HUES48 (cell line): ENCODE results near the gene VPS52.

Source experiments
- H3K27ac ChIP-seq: one replicate; pipeline ENCODE4 v1.7.0; 2013; ENCODE audit warnings: low read depth, low read length, inconsistent platforms
- H3K27me3 ChIP-seq: 2 replicates; pipeline ENCODE4 v1.6.1; 2013; ENCODE audit warnings: mild to moderate bottlenecking, low read length; ENCODE audit not compliant: control insufficient read depth, insufficient read depth
- H3K36me3 ChIP-seq: 2 replicates; pipeline ENCODE4 v1.6.1; 2013; ENCODE audit warnings: low read length; ENCODE audit not compliant: control insufficient read depth, insufficient read depth
- H3K4me1 ChIP-seq: 2 replicates; pipeline ENCODE4 v1.6.1; 2013; ENCODE audit warnings: mild to moderate bottlenecking, low read length; ENCODE audit not compliant: control insufficient read depth, insufficient read depth
- H3K4me3 ChIP-seq: 2 replicates; pipeline ENCODE4 v1.5.1; 2013; ENCODE audit warnings: mild to moderate bottlenecking, low read depth, low read length
- H3K9ac ChIP-seq: 2 replicates; pipeline ENCODE4 v1.6.1; 2013; ENCODE audit warnings: mild to moderate bottlenecking, low read depth, low read length, moderate library complexity
- H3K9me3 ChIP-seq: 2 replicates; pipeline ENCODE4 v1.6.1; 2013; ENCODE audit warnings: low read length; ENCODE audit not compliant: control insufficient read depth, insufficient read depth

VPS52 gene

DNA sequence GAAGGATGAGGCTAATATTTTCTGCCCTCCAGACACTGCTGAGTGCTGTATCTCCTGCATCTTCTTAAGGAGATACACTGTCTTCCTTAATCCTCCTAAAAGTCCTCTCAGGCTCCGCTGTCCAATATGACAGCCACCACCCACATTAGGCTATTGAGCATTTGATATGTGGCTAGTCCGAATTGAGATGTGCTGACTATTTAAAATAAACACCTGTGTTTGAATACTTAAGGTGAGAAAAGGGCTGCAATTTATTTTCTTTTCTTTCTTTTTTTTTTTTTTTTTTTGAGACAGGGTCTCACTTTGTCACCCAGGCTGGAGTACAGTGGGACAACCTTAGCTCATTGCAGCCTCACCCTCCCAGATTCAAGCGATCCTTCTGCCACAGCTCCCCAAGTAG is 30.2 kb upstream of the VPS52 start:
- Histone ChIP-seq H3K27me3 (no peaks in the 10 kb centered on the region), H3K27ac (no peak overlapping the region), H3K36me3 (peaks cover 3% of the 10 kb centered on the region; the same call in 1 of the 2 replicates), H3K9me3 (no peaks in the 10 kb centered on the region), H3K4me3 (no peak overlapping the region), H3K4me1 (no peaks in the 10 kb centered on the region; the same call in 1 of the 2 replicates), H3K9ac (no peak overlapping the region)

DNA sequence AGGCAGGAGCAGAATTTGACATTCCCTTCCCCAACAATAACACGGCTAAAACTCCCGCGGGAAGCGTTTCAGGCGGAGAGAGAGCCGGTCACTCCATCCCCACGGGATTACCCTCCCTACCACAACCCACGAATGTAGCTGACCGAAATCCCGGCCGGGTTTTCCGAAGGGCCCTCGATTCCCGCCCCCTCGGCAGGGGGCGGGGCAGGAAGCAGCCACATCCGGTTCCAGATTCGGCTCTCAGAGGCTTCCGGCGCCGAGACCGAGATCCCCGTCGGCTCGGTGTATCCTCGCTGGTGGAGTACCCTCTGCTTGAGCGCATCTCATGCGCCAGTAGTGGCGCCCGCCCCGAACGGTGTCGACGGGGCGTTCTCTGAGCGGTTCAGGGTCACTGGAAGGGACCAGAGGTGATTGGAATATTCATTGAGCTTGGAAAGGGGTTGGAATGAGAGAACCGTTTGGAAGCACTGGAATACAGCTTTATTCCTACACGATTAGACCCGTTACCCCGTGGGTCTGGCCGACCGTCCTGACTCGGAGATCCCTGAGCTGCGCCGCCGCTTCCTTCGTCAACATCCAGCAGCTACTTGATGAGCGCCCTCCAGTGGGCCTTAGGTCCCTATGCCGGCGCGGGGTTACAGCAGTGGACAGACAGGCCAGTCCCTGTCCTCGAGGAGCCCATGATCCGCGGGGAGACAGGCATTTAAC is 27.7 kb upstream of the VPS52 start:
- Histone ChIP-seq H3K4me3 (peak overlapping the region; percentile 96), H3K9ac (peak overlapping the region; percentile 89), H3K27ac (peak overlapping the region; percentile 100), H3K36me3 (peaks cover 19% of the 10 kb centered on the region), H3K4me1 (no peaks in the 10 kb centered on the region; the same call in 1 of the 2 replicates), H3K9me3 (no peaks in the 10 kb centered on the region), H3K27me3 (no peaks in the 10 kb centered on the region)

DNA sequence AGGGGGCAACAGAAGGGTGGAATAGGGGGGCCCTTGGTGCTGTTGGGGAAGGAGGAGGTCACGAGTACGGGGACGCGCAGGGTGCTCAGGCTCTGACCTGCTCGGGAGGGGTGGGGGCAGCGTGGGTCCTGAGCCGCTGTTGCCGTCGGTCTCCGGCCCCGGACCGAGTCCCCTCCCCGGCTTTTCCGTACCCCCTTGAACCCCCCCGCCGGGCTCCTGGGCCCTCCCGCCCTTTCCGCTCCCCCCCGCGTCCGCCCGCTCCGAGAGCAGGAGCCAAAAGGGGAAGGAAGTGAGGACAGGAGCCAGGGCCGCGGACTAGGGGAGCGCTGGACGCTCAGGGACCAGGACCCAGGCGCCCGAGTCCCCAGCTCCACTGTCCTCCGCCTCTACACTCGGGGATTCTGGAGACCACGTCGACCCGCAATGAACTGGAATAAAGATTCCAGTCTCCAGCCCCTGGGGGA is 27.1 kb upstream of the VPS52 start, which contains the start of gene RGL2:
Gene RGL2, minus strand, starts transcription at position 170 of the 464 bp plus-strand sequence. CDS start 332 bp downstream, outside the sequence.
- no peaks in the 10 kb centered on the region; the same call in 1 of the 2 replicates for H3K4me1 ChIP-seq
- H3K9ac ChIP-seq: peak within 1 kb of the TSS; percentile 89
- H3K36me3 ChIP-seq: peaks cover 21% of the 10 kb centered on the region
- H3K27me3 ChIP-seq: no peaks in the 10 kb centered on the region
- H3K27ac ChIP-seq: peak within 1 kb of the TSS; percentile 100
- peak within 1 kb of the TSS; percentile 96 for H3K4me3 ChIP-seq
- H3K9me3 ChIP-seq: no peaks in the 10 kb centered on the region

DNA sequence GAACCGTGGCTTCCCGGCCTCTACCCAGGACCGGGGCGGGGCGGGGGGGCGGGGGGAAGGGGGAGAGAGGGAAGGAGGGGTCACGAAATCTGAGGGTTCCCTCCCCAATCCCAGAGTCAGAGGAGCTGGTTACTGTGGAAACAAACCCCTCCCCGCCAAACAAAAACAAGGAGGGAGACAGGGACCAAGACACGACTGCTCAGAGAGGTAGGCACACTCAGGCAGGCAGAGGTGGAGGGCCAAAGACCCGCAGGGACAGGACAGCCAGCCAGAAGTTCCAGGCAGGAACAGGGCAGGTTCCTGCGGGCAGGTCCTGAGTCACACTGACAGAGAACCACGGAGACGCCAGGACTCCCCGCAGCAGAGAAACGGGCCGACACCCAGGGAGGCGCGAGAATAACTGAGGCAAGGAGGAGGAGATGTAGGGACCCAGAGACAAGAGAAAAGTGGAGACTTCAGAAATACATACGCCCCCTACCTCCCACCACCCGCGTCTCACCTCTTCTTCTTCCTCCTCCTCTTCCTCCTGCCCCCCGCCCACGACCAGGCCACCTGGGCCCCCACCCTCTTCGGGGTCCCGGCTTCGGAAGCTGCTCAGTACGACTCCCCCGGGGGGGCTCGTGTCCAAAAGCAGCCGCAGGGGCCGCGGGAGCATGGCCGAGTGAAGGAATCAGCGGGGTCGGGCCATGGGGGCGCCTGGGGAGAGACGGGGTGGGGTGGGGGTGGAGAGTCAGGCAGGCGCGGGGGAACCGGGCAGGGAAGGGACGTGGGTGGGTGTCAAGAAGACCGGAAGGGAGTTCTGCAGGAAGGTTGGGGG is 26.5 kb upstream of the VPS52 start:
- Histone ChIP-seq H3K9ac (no peak overlapping the region), H3K27me3 (no peaks in the 10 kb centered on the region), H3K9me3 (no peaks in the 10 kb centered on the region), H3K4me3 (peak overlapping the region; percentile 96), H3K36me3 (peaks cover 27% of the 10 kb centered on the region), H3K4me1 (no peaks in the 10 kb centered on the region; the same call in 1 of the 2 replicates), H3K27ac (peak overlapping the region; percentile 85)

DNA sequence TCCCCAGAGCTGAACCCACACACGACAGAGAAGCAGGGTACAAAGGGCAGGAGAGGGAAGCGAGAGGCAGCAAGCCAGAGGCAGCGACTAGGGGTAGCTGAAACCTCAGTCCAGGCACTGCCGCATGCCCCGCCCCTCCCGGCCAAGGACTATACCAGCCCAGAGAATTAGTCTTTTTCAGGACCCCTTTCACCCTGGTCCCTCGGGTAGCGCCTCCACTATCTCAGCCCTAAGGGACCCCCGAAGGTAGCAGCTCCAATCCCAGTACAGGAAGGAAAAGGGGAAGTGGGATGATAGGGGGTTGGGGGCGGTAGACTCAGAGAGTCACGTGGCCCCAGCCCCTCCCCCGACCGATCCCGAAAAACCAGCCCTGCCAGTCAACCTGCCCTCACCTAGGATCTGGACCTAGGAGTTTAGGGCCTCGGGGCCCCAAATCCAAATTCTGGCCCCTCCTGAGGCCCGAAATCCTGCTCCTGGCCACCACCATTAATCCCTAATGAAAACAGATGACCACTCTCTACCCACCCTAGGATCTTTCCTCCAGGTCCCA is 25.8 kb upstream of the VPS52 start:
- Histone ChIP-seq H3K9me3 (no peaks in the 10 kb centered on the region), H3K4me1 (no peaks in the 10 kb centered on the region; the same call in 1 of the 2 replicates), H3K27me3 (no peaks in the 10 kb centered on the region), H3K27ac (peak overlapping the region; percentile 85), H3K36me3 (peaks cover 34% of the 10 kb centered on the region), H3K9ac (0 out of 2 replicates have a peak overlapping the region, but pooled peaks have one; percentile 22), H3K4me3 (peak overlapping the region; percentile 96)

DNA sequence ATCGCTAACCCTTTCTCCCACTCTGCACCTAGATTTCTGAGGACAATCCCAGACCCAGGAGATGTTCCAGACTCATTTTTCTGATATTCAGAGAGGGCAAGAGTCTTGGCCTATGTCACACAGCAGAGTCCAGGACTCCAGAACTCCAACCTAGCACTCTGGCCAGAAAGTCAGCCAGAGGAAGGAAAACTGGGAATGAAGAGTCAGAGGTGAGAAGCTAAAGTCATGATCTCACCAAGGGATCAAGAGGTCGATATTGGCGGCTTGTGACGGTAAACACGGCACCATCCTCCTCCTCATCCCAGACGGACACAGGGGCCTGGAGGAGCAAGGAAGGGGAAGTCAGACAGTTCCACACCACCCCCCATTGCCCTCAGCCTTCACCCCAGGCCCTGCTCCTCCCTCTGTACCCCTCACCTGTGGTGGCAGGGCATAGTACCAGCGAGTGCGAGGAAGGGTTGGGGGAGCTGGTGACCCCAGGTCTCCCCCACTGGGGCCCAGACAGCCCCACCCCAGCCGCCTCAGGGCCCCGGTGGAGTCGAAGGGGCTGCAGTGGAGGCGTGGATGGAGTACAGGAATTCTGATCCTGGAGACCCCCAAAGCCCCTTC is 25.2 kb upstream of the VPS52 start:
- Histone ChIP-seq H3K27me3 (no peaks in the 10 kb centered on the region), H3K36me3 (peaks cover 40% of the 10 kb centered on the region), H3K4me1 (no peaks in the 10 kb centered on the region; the same call in 1 of the 2 replicates), H3K9me3 (no peaks in the 10 kb centered on the region), H3K4me3 (peak overlapping the region; percentile 96), H3K27ac (peak overlapping the region; percentile 85), H3K9ac (0 out of 2 replicates have a peak overlapping the region, but pooled peaks have one; percentile 22)

DNA sequence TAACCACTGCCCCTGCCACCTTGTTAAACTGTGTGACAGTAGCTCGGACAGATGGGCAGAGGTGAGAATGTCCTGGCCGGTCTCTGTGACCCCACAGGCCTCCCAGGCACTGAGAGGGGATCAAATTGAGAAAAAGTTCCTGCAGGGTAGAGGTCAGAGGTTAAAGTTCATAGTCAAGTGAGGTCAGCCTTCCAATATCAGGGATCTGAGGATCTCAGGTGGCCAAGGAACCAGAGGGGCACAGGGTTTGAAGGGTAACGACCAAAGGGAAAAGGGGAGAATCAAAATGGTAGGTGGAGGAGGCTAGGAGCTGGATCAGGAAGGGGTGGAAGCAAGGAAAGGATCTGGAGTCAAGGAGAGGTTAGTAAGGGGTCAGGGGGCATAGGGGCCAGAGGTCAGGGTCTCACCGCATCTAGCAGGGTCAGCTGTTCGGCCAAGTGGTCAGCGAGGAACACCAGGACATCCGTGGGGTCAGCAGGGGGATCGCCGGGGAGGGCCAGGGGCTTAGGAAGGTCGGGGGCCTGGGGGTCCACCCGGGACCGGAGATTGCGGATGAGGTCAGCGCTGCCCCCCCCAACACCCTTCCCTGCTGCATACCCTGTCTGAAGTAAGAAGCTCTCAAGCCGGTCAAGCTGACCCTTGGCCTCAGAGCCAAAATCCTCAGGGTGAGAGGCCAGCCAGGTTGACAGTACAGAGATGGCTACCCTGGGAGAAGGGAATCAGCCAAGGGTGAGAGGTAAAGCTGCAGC is 24.1 kb upstream of the VPS52 start:
- Histone ChIP-seq H3K27ac (no peak overlapping the region), H3K9me3 (no peaks in the 10 kb centered on the region), H3K4me1 (no peaks in the 10 kb centered on the region; the same call in 1 of the 2 replicates), H3K36me3 (peaks cover 51% of the 10 kb centered on the region), H3K27me3 (no peaks in the 10 kb centered on the region), H3K4me3 (no peak overlapping the region), H3K9ac (no peak overlapping the region)

DNA sequence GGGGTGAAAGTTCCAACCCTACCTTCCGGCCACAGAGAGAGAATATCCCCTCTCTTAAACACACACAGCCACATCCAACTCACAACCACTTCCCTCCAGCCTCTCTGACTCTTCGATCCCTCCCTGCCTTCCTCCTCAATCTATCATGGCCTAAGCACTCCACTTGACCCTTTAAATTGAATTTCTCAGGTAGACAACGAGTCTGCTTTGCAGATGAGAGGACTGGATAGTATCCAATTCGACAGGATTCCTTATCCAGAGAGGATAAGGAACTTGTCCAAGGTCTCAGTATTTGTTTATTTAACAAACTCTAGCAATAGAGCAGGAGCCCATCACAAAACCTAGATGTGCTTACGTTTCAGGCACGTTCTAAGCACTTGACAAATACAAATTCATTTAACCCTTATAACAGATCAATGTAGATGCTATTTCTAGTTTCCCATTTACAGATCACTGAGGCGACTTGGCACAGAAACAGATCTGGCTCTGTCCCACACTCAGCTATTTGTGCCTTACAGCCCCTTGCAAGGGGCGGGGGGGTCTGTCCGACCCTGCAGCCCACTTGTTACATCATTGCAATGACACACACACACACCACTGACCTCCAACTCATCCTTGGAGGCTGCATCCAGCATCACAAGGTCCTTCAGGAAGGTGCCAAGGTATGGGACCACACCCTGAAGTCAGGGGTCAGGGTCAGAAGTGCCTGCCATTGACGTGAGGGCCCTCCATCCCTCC is 22.6 kb upstream of the VPS52 start:
- H3K4me1 ChIP-seq: no peaks in the 10 kb centered on the region; the same call in 1 of the 2 replicates
- H3K36me3 ChIP-seq: peaks cover 56% of the 10 kb centered on the region
- no peak overlapping the region for H3K4me3 ChIP-seq
- no peaks in the 10 kb centered on the region for H3K27me3 ChIP-seq
- no peak overlapping the region for H3K27ac ChIP-seq
- H3K9me3 ChIP-seq: no peaks in the 10 kb centered on the region
- no peak overlapping the region for H3K9ac ChIP-seq

DNA sequence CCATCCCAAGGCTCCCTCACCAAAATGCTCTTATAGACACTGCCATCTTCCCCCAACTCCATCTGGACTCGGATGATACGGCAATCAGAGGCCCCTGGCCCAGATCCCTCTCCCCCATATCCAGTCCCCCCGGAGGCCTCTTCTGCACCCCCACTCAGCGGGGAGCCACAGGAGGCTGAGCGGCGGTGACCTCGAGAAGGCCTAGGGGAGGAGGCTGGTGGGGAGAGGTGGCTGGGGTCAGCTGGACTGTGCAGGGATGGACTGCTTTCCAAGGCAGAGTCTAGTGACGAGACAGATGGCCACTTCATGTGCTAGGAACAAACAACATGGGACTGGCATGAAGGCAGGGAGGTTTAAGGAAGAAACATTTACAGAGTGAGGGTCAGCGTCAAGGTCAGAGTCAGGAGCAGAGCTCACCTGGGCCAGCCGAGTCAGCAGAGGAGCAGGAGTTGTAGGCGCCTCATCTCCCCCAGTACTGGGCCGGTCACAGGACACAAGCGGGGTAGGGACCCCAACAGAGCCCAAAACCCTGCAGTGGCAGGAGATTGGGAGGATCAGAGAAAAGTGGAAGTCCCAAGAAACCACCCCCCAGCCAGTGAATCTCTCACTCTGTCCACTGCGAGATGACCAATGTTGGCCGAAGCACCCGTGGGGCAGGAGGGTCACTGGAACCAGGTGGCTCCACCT is 21.5 kb upstream of the VPS52 start:
- no peak overlapping the region for H3K9ac ChIP-seq
- no peaks in the 10 kb centered on the region for H3K27me3 ChIP-seq
- no peak overlapping the region for H3K27ac ChIP-seq
- no peaks in the 10 kb centered on the region for H3K9me3 ChIP-seq
- no peaks in the 10 kb centered on the region; the same call in 1 of the 2 replicates for H3K4me1 ChIP-seq
- H3K36me3 ChIP-seq: peaks cover 56% of the 10 kb centered on the region
- no peak overlapping the region for H3K4me3 ChIP-seq
